NCI-H82 treated with DMSO at 0.1 percent for 48 hours (cell line): ENCODE measurements around the gene DEPDC1.
"Not testable (repeated sequence)": the region's sequence is repeated elsewhere in the genome, so short reads cannot be mapped to it uniquely, and the experiment has no call there.

ENCODE experiments used
- DNase-seq: peaks from one replicate; lab custom pipeline; 2025; ENCODE audit not compliant: unreplicated experiment; lab: John Stamatoyannopoulos, UW

DEPDC1 gene, protein sequence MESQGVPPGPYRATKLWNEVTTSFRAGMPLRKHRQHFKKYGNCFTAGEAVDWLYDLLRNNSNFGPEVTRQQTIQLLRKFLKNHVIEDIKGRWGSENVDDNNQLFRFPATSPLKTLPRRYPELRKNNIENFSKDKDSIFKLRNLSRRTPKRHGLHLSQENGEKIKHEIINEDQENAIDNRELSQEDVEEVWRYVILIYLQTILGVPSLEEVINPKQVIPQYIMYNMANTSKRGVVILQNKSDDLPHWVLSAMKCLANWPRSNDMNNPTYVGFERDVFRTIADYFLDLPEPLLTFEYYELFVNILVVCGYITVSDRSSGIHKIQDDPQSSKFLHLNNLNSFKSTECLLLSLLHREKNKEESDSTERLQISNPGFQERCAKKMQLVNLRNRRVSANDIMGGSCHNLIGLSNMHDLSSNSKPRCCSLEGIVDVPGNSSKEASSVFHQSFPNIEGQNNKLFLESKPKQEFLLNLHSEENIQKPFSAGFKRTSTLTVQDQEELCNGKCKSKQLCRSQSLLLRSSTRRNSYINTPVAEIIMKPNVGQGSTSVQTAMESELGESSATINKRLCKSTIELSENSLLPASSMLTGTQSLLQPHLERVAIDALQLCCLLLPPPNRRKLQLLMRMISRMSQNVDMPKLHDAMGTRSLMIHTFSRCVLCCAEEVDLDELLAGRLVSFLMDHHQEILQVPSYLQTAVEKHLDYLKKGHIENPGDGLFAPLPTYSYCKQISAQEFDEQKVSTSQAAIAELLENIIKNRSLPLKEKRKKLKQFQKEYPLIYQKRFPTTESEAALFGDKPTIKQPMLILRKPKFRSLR

DNA sequence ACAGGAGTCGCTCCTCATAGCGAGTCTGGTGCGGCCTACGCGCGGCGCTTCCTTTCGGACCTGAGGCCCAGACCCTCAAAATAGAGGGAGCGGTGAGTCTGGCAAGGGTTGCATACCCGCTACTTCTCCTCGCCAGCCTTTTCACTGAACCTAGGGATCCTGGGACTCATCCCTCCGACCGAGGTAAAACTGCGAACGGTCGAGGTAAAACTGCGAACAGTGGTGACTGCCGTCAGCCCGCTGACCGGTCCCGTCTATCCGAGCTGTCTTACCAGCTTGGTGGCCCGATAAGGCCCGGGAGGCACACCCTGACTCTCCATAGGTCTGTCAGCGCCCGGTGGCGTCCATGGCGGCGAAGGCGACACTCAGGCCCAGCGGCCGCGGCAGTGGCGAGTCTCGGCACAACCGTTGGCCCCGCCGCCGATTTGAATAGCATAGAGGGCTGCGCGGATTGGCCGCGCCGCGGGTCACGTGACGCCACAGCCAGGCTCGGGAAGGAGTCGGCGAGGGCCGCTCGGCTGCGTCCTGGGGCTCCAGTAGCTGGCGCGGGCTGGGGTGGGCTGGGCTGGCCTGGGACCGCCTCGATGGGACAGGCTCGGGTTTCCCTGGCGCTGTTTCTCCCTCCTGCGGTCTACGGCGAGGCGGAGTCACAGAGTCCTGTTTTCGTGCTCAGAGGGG is at the start of gene DEPDC1:
Gene DEPDC1, minus strand, starts transcription at position 403 of the 678 bp plus-strand sequence. Its CDS starts 83 bp downstream, at position 320.
- DNase-seq: peak; percentile 78

DNA sequence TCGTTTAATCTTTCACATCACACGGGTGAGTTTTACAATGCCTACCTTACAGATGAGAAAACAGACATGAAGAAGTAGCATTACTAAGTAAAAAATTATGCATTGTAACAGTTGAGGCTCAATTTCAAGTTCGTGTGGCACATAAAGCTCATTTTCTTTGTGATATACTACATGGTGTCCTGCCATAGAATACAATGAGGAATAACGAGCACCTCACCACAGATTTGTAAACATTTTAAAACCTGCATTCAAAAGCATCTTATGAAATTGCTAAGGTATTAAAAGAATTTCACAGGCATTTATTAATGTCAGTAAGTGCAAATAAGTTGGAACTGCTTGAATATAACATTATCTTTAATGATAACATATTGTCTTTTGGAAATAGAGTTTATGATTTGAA is 47.8 kb upstream of the DEPDC1 start:
- DNase-seq: no peak

DNA sequence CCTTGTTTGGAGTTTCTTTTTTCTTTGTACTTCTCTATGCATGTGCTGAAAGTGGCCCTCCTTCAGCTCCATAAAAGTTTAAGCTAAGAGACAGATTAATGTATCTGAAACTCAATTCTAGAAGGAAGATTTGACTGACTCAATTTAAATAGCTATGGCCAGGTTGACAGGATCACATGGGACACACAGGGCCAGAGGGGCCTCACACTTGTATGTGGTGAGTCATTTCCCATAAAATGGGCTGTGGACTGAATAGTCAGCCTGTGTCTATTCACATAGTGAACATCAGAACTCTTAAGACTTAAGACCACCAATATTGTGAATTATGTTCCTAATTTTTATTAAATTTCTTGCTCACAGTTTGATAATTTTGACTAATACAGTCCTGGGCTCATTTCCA is 45.7 kb upstream of the DEPDC1 start:
- no peak for DNase-seq

DNA sequence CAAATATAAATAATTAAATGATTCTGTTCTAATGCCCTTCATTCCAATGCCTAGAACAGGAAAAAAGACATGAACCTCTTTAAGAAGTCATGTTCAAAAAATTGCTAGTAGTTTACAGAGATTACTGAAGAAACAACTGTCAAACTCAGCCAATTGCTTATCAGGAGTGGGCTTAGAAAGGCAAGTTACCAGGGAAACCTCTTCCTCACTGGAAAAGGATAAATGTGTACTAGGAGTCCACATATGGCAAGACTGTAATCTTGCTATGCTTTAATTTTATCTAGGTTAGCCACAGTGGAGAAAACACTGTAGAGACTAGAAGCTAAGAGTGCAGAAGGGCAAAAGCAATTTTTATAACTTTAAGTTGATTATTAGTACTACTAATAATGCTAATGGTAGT is 42.1 kb upstream of the DEPDC1 start:
- no peak for DNase-seq

DNA sequence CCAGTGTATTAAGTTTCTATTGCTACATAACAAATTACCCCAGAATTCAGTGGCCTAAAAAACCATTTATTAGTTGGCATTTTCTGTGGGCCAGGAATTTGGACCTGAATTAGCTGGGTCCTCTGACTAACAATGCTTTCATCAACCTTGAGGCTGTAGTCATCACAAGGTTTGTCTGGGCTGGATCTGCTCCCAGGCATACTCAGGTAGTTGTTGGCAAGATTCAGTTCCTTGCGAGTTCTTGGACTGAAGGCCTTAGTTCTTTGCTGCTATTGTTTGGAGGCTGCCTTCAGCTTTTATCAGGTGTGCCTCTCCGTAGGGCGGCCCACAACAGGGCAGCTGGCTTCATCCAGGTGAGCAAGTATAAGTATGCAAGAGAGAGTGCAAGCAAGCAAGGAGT is 31.4 kb upstream of the DEPDC1 start:
- no peak for DNase-seq

DNA sequence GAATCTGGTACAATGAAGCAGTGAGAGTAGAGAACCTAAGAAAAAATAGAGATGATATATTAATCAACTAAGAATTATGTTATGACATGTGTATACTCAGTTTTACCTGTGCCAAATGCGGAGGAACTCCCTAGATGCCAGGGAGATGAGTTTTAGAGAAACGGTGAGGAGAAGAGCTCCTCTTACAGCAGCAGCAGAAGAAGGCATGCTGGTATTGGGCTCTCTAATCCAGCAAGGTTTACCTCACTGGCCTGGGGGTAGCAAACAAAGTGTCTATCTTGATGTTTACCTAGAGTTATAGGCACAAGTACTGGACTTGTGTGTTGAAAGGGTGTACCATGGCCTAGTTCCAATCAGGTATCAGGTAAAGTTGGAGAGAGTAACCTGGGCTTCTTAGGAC is 28.9 kb upstream of the DEPDC1 start:
- no peak for DNase-seq

DNA sequence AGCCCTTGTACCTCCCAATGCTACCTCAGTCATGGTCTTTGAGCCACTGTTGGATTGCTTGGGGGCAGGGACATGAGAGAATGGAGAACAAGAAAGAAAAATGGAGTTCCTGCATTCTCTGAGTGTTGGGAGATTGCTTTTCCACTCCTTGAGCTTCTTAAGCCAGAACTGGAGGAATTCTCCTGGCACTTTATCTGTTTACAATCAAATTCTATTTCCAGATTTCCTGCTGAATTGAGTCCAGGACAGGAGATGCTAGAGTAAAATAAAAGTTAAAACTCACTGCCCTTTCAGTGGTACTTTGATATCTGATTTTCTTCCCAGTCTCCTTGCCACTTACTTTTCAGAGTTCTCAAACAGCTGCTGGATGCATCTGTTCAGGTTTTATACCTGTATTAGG is 24.4 kb upstream of the DEPDC1 start:
- DNase-seq: no peak

DNA sequence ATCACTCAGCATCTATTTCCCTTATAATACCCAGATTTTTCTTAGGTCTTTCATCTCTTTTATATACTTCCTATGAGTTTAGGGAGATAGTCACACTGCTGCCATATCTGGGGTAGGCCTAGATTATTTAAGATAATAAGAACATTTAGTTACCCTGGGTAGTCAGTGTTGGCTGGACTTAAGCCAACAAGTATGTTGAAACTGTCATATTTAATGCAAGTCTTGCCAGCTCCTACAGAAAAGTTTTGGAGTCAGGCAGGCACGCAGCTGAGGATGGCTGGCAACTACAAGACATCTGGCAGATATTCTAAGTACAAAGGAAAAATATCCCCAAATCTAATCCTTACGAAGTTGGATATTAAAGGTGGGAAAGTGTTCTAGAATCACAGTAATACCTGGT is 19.2 kb upstream of the DEPDC1 start:
- no peak for DNase-seq

DNA sequence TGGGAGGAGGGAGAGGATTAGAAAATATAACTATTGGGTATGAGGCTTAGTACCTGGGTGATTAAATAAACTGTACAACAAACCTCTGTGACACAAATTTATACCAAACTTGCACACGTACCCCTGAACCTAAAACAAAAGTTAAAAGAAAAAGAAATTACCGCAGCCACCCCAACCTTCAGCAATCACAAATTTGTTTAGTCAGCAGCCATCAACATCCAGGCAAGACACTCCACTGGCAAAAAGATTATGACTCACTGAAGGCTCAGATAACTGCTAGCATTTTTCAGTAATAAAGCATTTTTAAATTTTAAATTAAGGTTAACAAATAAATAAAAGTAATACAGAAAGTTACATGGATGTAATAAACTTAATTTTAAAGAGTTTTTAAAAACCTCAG is 14.4 kb upstream of the DEPDC1 start:
- DNase-seq: no peak

DNA sequence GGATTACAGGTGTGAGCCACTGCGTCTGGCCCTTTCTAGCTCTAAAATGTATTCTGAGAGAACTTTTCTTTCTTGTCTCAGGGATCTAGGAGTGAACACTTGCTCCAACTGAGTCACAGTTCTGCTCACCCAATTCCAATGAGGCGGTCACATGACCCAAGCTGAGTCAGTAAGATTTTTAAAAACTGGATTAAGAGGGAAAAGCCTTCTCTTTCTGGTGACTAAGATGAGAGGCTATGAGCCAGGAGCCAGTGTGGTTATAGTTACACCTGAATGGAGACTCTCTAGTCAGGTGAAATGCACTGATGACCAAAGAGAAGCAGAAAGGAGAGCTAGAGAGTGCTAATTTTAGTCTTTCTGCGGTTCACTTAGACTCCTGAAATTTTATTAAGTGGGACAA is 9.5 kb upstream of the DEPDC1 start:
- DNase-seq: no peak

DNA sequence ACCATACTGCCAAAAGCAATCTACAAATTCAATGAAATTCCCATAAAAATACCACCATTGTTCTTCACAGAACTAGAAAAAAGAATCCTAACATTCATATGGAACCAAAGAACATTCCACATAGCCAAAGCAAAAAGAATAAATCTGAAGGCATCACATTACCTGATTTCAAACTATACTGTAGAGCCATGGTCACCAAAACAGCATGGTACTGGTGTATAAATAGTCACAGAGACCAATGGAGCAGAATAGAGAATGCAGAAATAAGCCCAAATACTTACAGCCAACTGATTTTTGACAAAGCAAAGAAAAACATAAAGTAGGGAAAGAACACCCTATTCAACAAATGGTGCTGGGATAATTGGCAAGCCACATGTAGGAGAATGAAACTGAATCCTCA is 6.2 kb upstream of the DEPDC1 start:
- DNase-seq: no peak

DNA sequence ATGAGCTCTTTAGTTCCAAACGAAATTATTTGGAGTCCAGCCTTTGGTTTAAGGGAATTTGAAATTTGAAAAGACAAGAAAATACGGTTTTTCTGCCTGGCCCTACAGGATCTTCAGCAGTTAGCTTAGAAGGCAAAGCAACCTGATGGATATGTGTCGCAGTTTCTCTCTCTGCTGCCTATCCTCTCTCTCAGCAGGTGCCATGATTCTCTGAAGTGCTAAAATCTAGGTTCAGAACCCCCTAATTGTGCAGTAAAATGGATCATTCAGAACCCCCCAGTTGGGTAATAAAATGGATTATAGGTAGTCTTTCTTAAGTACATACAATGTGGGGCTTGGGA is 446 bp upstream of the DEPDC1 start:
- no peak for DNase-seq

DNA sequence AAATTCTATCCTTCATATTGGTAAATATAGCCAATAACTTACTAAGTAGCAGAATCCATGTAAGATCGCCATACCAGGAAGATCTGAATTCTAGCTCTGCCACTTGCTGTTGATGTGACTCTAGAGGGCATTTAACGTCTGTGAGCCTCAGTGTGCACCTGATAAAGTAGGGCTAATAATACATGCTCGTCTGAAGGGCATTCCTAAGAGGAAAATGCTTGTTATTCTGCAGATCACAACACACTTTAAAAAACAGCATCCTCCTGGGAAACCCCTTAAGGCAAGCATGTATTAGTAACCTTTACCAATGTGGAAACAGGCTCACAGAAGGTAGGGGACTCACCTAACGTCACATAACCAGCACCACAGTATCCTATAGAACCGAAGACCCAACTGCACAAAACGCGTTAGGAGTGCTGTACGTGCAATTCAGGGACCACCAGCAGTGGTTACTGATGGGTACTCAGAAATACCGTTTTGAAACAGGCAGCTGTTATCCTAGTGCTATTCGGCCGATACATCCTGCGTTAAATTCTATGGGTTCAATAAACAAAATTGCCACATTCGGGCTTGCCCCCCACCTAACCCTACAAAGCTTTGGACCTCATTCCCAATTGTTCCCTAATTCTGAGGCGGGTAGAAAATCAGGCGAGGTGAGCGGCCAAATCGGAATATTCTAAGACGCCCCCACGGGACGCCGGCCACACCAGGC is 758 bp downstream of the DEPDC1 start:
- DNase-seq: peak; percentile 21

DNA sequence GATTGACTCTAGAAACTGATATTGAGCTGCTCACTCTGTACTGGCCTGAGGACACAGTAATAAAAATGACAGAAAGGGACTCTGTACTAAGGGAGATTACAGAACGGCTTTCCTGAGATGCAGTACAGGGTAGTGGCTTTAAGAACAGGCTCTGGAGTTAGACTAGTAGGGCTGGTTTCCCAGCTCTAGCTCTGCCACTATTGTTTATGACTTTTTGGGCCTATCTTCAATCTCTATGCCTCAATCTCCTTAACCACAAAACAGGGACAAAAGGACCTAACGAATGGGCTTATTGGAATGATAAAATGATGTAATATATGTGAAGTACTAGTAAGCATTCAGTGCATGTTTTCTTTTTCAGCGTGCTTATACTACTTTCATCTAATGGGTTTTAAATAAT is 1.4 kb downstream of the DEPDC1 start:
- DNase-seq: peak; percentile 9

DNA sequence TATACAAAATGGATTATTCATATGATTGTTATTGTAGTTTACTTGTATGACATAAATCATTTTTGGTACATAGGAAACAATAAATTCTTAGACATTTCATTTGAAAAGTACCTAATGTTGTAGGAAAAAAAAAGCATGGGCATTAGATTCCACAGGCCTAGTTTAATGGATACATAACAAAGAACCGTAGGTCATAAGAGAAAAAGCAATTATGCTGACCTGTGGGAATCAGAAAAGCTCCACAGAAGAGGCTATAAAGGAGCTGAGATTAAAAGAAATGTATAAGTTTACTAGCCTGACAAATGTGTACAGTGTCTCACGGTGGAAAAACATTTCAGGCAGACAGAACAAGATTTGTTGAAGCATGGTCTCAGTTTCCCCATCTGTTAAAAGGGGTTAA is 3.7 kb downstream of the DEPDC1 start:
- no peak for DNase-seq

DNA sequence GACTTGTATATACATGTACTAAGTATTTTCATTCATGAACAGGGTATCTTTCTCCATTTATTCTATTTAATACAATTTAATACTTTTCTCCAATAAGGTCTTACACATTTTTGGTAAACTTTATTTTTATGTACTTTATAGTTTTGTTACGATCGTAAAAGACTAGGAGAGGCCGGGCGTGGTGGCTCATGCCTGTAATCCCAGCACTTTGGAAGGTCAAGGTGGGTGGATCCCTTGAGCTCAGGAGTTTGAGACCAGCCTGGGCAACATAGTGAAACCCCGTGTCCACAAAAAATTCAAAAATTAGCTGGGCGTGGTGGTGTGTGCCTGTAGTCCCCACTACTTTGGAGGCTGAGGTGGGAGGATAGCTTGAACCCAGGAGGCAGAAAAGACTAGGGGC is 4.6 kb downstream of the DEPDC1 start:
- DNase-seq: not testable (repeated sequence)

DNA sequence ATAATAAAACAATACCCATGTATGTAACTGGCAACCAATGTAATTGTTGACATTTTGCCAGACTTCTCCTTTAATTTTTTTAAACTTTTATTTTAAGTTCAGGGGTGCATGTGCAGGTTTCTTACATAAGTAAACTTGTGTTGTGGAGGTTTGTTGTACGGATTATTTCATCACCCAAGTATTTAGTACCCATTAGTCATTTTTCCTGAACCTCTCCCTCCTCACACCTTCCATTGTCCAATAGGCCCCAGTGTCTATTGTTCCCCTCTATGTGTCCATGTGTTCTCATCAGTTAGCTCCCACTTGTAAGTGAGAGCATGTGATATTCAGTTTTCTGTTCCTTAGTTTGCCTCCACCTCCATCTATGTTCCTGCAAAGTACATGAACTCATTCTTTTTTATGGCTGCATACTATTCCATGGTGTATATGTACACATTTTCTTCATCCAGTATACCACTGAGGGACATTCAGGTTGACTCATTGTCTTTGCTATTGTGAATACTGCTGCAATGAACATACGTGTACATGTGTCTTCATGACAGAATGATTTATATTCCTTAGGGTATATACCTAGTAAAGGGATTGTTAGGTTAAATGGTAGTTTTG is 6.7 kb downstream of the DEPDC1 start:
- DNase-seq: no peak

DNA sequence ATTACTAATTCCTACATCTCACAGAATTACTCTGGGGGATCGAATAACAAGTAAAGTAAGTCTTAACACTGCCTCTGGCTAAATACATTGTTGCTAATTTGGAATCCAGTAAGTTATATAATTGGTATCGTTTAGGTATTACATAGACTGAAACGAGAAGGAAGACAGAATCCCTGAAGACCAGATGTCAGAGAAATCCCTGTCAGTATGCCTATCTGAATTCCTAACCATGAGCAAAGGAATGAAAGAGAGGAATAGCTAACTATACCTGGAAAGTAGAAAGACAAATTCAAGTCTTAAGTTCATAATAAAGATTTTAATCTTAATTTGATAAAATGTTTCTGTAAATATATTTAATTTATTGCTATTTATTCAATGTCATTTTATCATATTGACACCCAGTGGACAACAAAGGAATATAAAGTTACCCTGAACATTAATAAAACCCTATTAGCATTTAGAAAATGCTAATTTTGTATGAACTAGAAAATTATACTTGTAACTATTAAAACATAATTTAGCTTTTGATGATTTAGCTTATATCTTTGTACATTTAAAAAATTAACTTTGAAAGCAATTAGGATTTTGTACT is 11.4 kb downstream of the DEPDC1 start:
- no peak for DNase-seq

DNA sequence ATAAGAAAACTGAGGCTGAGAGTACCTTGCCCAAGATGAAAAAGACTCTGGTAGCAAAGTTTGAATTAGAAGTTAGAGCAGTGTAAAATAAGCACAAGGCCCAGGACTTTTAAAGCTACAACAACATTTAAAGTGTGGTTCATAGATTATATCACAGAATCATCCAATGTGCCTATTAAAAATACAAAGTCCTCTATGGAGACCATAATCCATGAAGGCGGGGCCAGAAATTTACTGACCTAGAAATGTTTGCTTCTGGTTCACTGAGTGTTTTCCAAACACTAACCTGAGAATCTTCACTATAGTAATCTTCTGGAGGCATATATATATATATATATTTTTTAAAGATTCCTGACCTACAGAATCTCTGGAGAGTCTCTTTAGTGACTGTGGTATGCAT is 12.3 kb downstream of the DEPDC1 start:
- no peak for DNase-seq

DNA sequence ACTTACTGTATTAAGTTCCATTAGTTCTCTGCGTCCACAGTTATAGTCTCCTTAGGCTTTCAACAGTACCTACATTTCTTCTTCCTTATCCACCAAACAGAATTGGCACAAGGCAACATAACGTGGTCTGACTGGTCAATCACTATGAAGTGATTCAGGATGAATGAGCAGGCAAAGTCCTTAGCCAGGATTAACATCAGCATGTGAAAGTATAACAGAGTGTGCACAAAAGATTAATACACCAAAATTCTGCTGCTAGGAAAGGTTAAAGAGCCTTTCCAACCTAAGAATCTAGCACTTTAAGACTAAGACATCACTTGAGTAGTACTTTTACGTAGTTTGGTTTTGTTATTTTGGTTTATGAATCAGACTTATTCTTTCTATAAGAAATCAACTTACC is 15.8 kb downstream of the DEPDC1 start:
- DNase-seq: no peak

DNA sequence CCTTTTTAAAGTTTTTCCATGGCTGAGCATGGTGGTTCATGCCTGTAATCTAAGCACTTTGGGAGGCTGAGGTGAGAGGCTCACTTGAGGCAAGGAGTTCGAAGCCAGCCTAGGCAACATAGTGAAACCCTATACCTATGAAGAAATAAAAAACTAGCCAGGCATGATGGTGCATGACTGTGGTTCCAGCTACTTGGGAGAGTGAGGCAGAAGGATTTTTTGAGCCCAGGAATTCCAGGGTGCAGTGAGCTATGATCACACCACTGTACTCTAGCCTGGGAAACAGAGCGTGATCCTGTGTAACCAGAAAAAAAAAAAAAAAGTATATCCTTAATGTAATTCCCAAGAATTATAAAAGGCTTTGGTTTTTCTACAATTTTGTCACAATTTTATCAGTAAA is 17.4 kb downstream of the DEPDC1 start:
- DNase-seq: no peak
